Activated CD4-positive, CD25-positive, alpha-beta regulatory T cell treated with anti-CD3 and anti-CD28 coated beads, Interleukin-2, amount 50 U/mL, for 72 hours (primary cell): ENCODE results near the gene VEZF1.
A peak's percentile ranks its signal among the peaks of the same experiment; 100 is the strongest.

ENCODE experiments used
- DNase-seq: peaks from one replicate; pipeline ENCODE4 v3.0.0; 2021

VEZF1 gene

GRCh38 chr17:57999010-57999495 lies 11.0 kb upstream of the VEZF1 start:
- DNase-seq = no peak

- DNase-seq = no peak
Measured at GRCh38 chr17:57997085-57997809, 9.2 kb upstream of the VEZF1 start.

- DNase-seq = no peak
Measured at GRCh38 chr17:57995076-57995956, 7.3 kb upstream of the VEZF1 start.

- DNase-seq = no peak
Measured at GRCh38 chr17:57994436-57994835, 6.4 kb upstream of the VEZF1 start.

GRCh38 chr17:57993471-57994365 lies 5.7 kb upstream of the VEZF1 start:
- DNase-seq = no peak

GRCh38 chr17:57991537-57991936 lies 3.5 kb upstream of the VEZF1 start:
- no peak for DNase-seq

GRCh38 chr17:57990037-57990436 lies 2.0 kb upstream of the VEZF1 start:
- DNase-seq = no peak

- DNase-seq = peak; percentile 76
Measured at GRCh38 chr17:57988301-57989250, 522 bp upstream of the VEZF1 start.

GRCh38 chr17:57986841-57987580 lies 1.0 kb downstream of the VEZF1 start:
- DNase-seq = peak; percentile 42

GRCh38 chr17:57985675-57985974 lies 2.4 kb downstream of the VEZF1 start:
- DNase-seq = no peak

- no peak for DNase-seq
Measured at GRCh38 chr17:57984936-57985674, 2.9 kb downstream of the VEZF1 start.

GRCh38 chr17:57984261-57984890 lies 3.7 kb downstream of the VEZF1 start:
- no peak for DNase-seq

GRCh38 chr17:57983446-57983845 lies 4.6 kb downstream of the VEZF1 start:
- DNase-seq = no peak

- no peak for DNase-seq
Measured at GRCh38 chr17:57982452-57983170, 5.4 kb downstream of the VEZF1 start.

GRCh38 chr17:57980522-57980921 lies 7.5 kb downstream of the VEZF1 start:
- DNase-seq = no peak

- no peak for DNase-seq
Measured at GRCh38 chr17:57979076-57979475, 9.0 kb downstream of the VEZF1 start.

GRCh38 chr17:57976594-57976993 lies 11.5 kb downstream of the VEZF1 start:
- no peak for DNase-seq

GRCh38 chr17:57975044-57975443 lies 13.0 kb downstream of the VEZF1 start:
- no peak for DNase-seq
